ENCODE measurements around the gene CSF1.

CSF1 gene

GRCh38 chr1:109894823-109895719 lies 15.6 kb upstream of the CSF1 start:
- in situ Hi-C loops (cut with MboI; ENCODE audit: low pct_unique_long_range_greater_than_20kb, low sequenced_read_pairs, unreplicated experiment): no loop called here
- TF ChIP-seq, protein P1, sequence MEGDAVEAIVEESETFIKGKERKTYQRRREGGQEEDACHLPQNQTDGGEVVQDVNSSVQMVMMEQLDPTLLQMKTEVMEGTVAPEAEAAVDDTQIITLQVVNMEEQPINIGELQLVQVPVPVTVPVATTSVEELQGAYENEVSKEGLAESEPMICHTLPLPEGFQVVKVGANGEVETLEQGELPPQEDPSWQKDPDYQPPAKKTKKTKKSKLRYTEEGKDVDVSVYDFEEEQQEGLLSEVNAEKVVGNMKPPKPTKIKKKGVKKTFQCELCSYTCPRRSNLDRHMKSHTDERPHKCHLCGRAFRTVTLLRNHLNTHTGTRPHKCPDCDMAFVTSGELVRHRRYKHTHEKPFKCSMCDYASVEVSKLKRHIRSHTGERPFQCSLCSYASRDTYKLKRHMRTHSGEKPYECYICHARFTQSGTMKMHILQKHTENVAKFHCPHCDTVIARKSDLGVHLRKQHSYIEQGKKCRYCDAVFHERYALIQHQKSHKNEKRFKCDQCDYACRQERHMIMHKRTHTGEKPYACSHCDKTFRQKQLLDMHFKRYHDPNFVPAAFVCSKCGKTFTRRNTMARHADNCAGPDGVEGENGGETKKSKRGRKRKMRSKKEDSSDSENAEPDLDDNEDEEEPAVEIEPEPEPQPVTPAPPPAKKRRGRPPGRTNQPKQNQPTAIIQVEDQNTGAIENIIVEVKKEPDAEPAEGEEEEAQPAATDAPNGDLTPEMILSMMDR (IDR thresholded peaks at IDR 0.05; ENCODE audit: extremely low read depth, insufficient read depth, missing control alignments): no peak
- DNase-seq (ENCODE audit: low spot score): peak; percentile 54

- TF ChIP-seq, protein P1 (IDR thresholded peaks at IDR 0.05; ENCODE audit: extremely low read depth, insufficient read depth, missing control alignments): no peak
- no peak for DNase-seq (ENCODE audit: low spot score)
- in situ Hi-C loops (cut with MboI; ENCODE audit: low pct_unique_long_range_greater_than_20kb, low sequenced_read_pairs, unreplicated experiment): no loop called here
These were observed 14.7 kb upstream of the CSF1 start for GRCh38 chr1:109895720-109896504.

DNA sequence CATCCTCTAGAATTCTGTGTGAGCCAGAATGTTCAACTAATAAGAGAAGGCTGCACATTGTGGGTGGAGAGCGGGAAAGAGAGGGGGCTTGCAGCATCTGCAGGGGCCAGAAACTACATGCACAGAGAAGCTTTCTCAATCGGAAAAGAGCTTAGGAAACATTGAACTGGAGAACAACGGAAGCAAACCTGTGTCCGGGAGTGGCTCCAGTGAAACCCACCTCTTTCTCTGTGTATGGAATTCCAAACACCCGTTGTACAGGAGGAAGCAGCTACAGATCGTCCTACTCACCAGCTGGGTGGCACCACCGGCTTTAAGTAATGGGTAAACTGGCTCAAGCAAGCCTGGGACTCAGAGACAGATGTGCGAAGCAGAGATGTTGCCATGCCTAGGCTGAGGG lies 14.0 kb upstream of the CSF1 start:
- in situ Hi-C loops (cut with MboI; ENCODE audit: low pct_unique_long_range_greater_than_20kb, low sequenced_read_pairs, unreplicated experiment): no loop called here
- DNase-seq (ENCODE audit: low spot score): no peak
- TF ChIP-seq, protein P1 (IDR thresholded peaks at IDR 0.05; ENCODE audit: extremely low read depth, insufficient read depth, missing control alignments): no peak

- TF ChIP-seq, protein P1 (IDR thresholded peaks at IDR 0.05; ENCODE audit: extremely low read depth, insufficient read depth, missing control alignments): no peak
- DNase-seq (ENCODE audit: low spot score): no peak
- in situ Hi-C loops (cut with MboI; ENCODE audit: low pct_unique_long_range_greater_than_20kb, low sequenced_read_pairs, unreplicated experiment): no loop called here
These were observed 13.2 kb upstream of the CSF1 start for GRCh38 chr1:109897259-109897955.

- TF ChIP-seq, protein P1 (IDR thresholded peaks at IDR 0.05; ENCODE audit: extremely low read depth, insufficient read depth, missing control alignments): no peak
- no peak for DNase-seq (ENCODE audit: low spot score)
- in situ Hi-C loops (cut with MboI; ENCODE audit: low pct_unique_long_range_greater_than_20kb, low sequenced_read_pairs, unreplicated experiment): no loop called here
These were observed 11.8 kb upstream of the CSF1 start for GRCh38 chr1:109898842-109899241.

DNA sequence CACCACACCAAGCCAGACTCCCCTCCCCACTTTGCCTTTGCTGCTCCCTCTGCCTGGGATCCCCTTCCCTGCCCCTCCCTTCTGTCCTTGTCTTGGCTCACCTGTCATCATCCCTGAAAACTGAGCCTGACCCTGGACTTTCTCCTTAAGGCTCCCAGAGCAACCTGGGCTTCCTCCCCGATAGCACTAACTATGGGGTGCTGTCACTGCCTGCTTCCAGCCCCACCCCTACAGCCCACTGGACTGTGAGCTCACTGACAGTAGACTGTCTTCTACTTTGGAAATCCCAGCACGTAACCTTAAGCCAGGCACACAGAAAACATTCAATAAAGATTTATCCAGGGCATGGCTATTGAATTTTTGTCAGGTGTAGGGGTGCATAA lies 9.5 kb upstream of the CSF1 start:
- TF ChIP-seq, protein P1 (IDR thresholded peaks at IDR 0.05; ENCODE audit: extremely low read depth, insufficient read depth, missing control alignments): no peak
- no peak for DNase-seq (ENCODE audit: low spot score)

More for the DNA sequence above, 9.5 kb upstream of the CSF1 start:
- in situ Hi-C loops (cut with MboI; ENCODE audit: low pct_unique_long_range_greater_than_20kb, low sequenced_read_pairs, unreplicated experiment): no loop called here
